IMR-90 (cell line): ENCODE data around the gene PLXNA4. TPM values are rescaled to one million over a fixed set of nuclear protein-coding genes. Genes with fewer than 3 reads are reported as not detected.

Experiments used
- ATAC-seq: fragments of 200-7000 bp; cut with Tn5 transposase; 2 replicates; pipeline ENCODE4 v1.9.1; 2020; ENCODE audit warnings: low read depth, mild to moderate bottlenecking, moderate library complexity
- BruUV-seq: library from RNA; stranded (reverse); fragments of 400-500 nt; replicated peaks from 2 replicates; lab custom pipeline; 2021; lab: Mats Ljungman, UMichigan
- CTCF ChIA-PET: fragments of 300-600 bp; formaldehyde crosslinking; extraction: SDS; loops from one replicate; lab custom pipeline; 2021; ENCODE audit warnings: antibody characterized with exemption; lab: Yijun Ruan, JAX
- POLR2A ChIA-PET: fragments of 300-600 bp; sonication (Branson Sonifier 250); formaldehyde crosslinking; loops from one replicate; lab custom pipeline; 2022; ENCODE audit warnings: antibody characterized with exemption; ENCODE audit not compliant: unreplicated experiment; lab: Charles Lee
- DNase-seq: peaks from one replicate; pipeline ENCODE4 v3.0.0; 2013
- H2AFZ ChIP-seq: replicated peaks from 2 replicates; pipeline ENCODE3; 2013; ENCODE audit warnings: low read length, mild to moderate bottlenecking; ENCODE audit not compliant: poor library complexity
- H2AK5ac ChIP-seq: 2 replicates; pipeline ENCODE4 v1.6.1; 2013; ENCODE audit warnings: low read depth, low read length, inconsistent platforms
- H2AK9ac ChIP-seq: replicated peaks from 2 replicates; pipeline ENCODE3; 2013; ENCODE audit warnings: mild to moderate bottlenecking, low read depth, low read length, moderate library complexity; ENCODE audit not compliant: poor library complexity
- H2BK120ac ChIP-seq: 2 replicates; pipeline ENCODE4 v1.6.1; 2013; ENCODE audit warnings: low read depth, low read length, inconsistent platforms
- H2BK15ac ChIP-seq: 3 replicates; pipeline ENCODE4 v1.6.1; 2013; ENCODE audit warnings: low read depth, low read length, inconsistent platforms
- H2BK20ac ChIP-seq: 2 replicates; pipeline ENCODE4 v1.6.1; 2013; ENCODE audit warnings: low read depth, mild to moderate bottlenecking, inconsistent platforms, low read length, moderate library complexity
- H2BK5ac ChIP-seq: 2 replicates; pipeline ENCODE4 v1.6.1; 2013; ENCODE audit warnings: mild to moderate bottlenecking, low read depth, low read length, inconsistent platforms; ENCODE audit not compliant: poor library complexity, severe bottlenecking
- H3K14ac ChIP-seq: replicated peaks from 2 replicates; pipeline ENCODE4 v1.6.1; 2013; ENCODE audit warnings: low read depth, low read length, inconsistent platforms
- H3K18ac ChIP-seq: 2 replicates; pipeline ENCODE4 v1.6.1; 2013; ENCODE audit warnings: low read depth, low read length, control low read depth
- H3K23ac ChIP-seq: 2 replicates; pipeline ENCODE4 v1.6.1; 2013; ENCODE audit warnings: low read depth, low read length, inconsistent platforms
- H3K27ac ChIP-seq: 2 replicates; pipeline ENCODE4 v1.5.1; 2013; ENCODE audit warnings: mild to moderate bottlenecking, control low read depth, low read length; ENCODE audit not compliant: insufficient read depth
- H3K27me3 ChIP-seq: 2 replicates; pipeline ENCODE4 v1.6.1; 2013; ENCODE audit warnings: low read length; ENCODE audit not compliant: control insufficient read depth, insufficient read depth
- H3K36me3 ChIP-seq: 2 replicates; pipeline ENCODE4 v1.6.1; 2013; ENCODE audit warnings: low read length, mixed read lengths; ENCODE audit not compliant: control insufficient read depth, insufficient read depth
- H3K4ac ChIP-seq: 2 replicates; pipeline ENCODE4 v1.6.1; 2013; ENCODE audit warnings: low read depth, low read length, inconsistent platforms
- H3K4me1 ChIP-seq: 2 replicates; pipeline ENCODE4 v1.6.1; 2013; ENCODE audit warnings: low read length, mixed read lengths; ENCODE audit not compliant: control insufficient read depth, insufficient read depth
- H3K4me2 ChIP-seq: 2 replicates; pipeline ENCODE4 v1.6.1; 2013; ENCODE audit warnings: low read depth, mild to moderate bottlenecking, control low read depth, low read length, moderate library complexity
- H3K4me3 ChIP-seq: 2 replicates; pipeline ENCODE4 v1.5.1; 2013; ENCODE audit warnings: low read depth, mild to moderate bottlenecking, control low read depth, low read length, moderate library complexity; ENCODE audit not compliant: insufficient read depth
- H3K56ac ChIP-seq: 2 replicates; pipeline ENCODE4 v1.6.1; 2013; ENCODE audit warnings: low read length, inconsistent platforms; ENCODE audit not compliant: insufficient read depth; ENCODE audit errors: extremely low read depth
- H3K79me1 ChIP-seq, 2 experiments: 2 replicates each; pipeline ENCODE4 v1.6.1; 2013; ENCODE audit warnings: low read length in 2 of 2, inconsistent platforms in 1 of 2, low read depth in 1 of 2
- H3K9ac ChIP-seq: 2 replicates; pipeline ENCODE4 v1.6.1; 2013; ENCODE audit warnings: low read depth, low read length, control low read depth
- H3K9me1 ChIP-seq: 2 replicates; pipeline ENCODE4 v1.6.1; 2013; ENCODE audit warnings: low read length, inconsistent platforms; ENCODE audit not compliant: insufficient read depth
- H3K9me3 ChIP-seq: 2 replicates; pipeline ENCODE4 v1.6.1; 2013; ENCODE audit warnings: low read length; ENCODE audit not compliant: control insufficient read depth, insufficient read depth
- H4K20me1 ChIP-seq: 2 replicates; pipeline ENCODE4 v1.6.1; 2013; ENCODE audit warnings: low read length, inconsistent platforms; ENCODE audit not compliant: insufficient read depth
- H4K5ac ChIP-seq: 2 replicates; pipeline ENCODE4 v1.6.1; 2013; ENCODE audit warnings: mild to moderate bottlenecking, low read depth, low read length, control low read depth
- H4K8ac ChIP-seq, 2 experiments: 2 replicates each; pipeline ENCODE4 v1.6.1; 2013; ENCODE audit warnings: low read depth in 2 of 2, low read length in 2 of 2, control low read depth in 1 of 2, inconsistent platforms in 1 of 2
- H4K91ac ChIP-seq: 2 replicates; pipeline ENCODE4 v1.6.1; 2013; ENCODE audit warnings: low read depth, low read length, inconsistent platforms; ENCODE audit not compliant: insufficient read depth
- BHLHE40 ChIP-seq: fragments of 150-350 bp; IDR thresholded peaks from 2 replicates; pipeline ENCODE4 v1.6.1; 2016; ENCODE audit warnings: mild to moderate bottlenecking, low read depth, low read length
- CEBPB ChIP-seq: IDR thresholded peaks from 2 replicates; pipeline ENCODE4 v1.6.1; 2012; ENCODE audit warnings: low read depth, low read length, improper control_type of control experiment
- CHD1 ChIP-seq: IDR thresholded peaks from 2 replicates; pipeline ENCODE4 v1.6.1; 2012; ENCODE audit warnings: low read depth, low read length, improper control_type of control experiment
- ELK1 ChIP-seq: fragments of 150-350 bp; IDR thresholded peaks from 2 replicates; pipeline ENCODE4 v1.6.1; 2016; ENCODE audit warnings: low read depth, mild to moderate bottlenecking, low read length, moderate library complexity, borderline replicate concordance
- FOS ChIP-seq: fragments of 150-350 bp; IDR thresholded peaks from 2 replicates; pipeline ENCODE4 v1.6.1; 2016; ENCODE audit warnings: low read depth, low read length
- MAFK ChIP-seq: IDR thresholded peaks from 2 replicates; pipeline ENCODE4 v1.6.1; 2012; ENCODE audit warnings: low read depth, low read length, improper control_type of control experiment
- MAZ ChIP-seq: IDR thresholded peaks from 2 replicates; pipeline ENCODE4 v1.6.1; 2012; ENCODE audit warnings: low read depth, mild to moderate bottlenecking, low read length, improper control_type of control experiment, moderate library complexity, borderline replicate concordance
- MXI1 ChIP-seq: IDR thresholded peaks from 2 replicates; pipeline ENCODE4 v1.6.1; 2012; ENCODE audit warnings: low read depth, mild to moderate bottlenecking, low read length, moderate library complexity, borderline replicate concordance
- NFE2L2 ChIP-seq: fragments of 150-350 bp; IDR thresholded peaks from 2 replicates; pipeline ENCODE4 v1.6.1; 2016; ENCODE audit warnings: low read depth, mild to moderate bottlenecking, low read length
- POLR2A ChIP-seq: IDR thresholded peaks from 2 replicates; pipeline ENCODE4 v1.6.1; 2012; ENCODE audit warnings: mild to moderate bottlenecking, low read depth, low read length
- RAD21 ChIP-seq: IDR thresholded peaks from 2 replicates; pipeline ENCODE4 v1.6.1; 2012; ENCODE audit warnings: low read length, improper control_type of control experiment
- RCOR1 ChIP-seq: IDR thresholded peaks from 2 replicates; pipeline ENCODE4 v1.6.1; 2012; ENCODE audit warnings: mild to moderate bottlenecking, low read length, improper control_type of control experiment; ENCODE audit not compliant: insufficient replicate concordance
- RFX5 ChIP-seq: IDR thresholded peaks from 2 replicates; pipeline ENCODE4 v1.8.0; 2012; ENCODE audit warnings: low read depth, mild to moderate bottlenecking, low read length, moderate library complexity
- SMC3 ChIP-seq: fragments of 150-350 bp; IDR thresholded peaks from 2 replicates; pipeline ENCODE4 v1.6.1; 2016; ENCODE audit warnings: low read depth, mild to moderate bottlenecking, antibody characterized with exemption, low read length, moderate library complexity
- WGBS, 2 experiments: methylation state at CpG; one replicate each; pipeline versions ENCODE4 v1.1.5 to v1.1.7; 2013; ENCODE audit warnings: missing lambda C conversion rate in 2 of 2; ENCODE audit not compliant: insufficient read length in 1 of 2; ENCODE audit errors: extremely low coverage in 2 of 2; 5-methylcytosine and 5-hydroxymethylcytosine counted together
- dilution Hi-C: fragments of 300-500 bp; cut with HindIII; formaldehyde crosslinking; loops from one replicate; pipeline ENCODE4 v1.14.3; 2018; ENCODE audit warnings: low sequenced_read_pairs; ENCODE audit not compliant: unreplicated experiment
- in situ Hi-C: fragments of 300-500 bp; cut with MboI; formaldehyde crosslinking; loops from 3 replicates; pipeline ENCODE4 v1.14.3; 2019; ENCODE audit warnings: low sequenced_read_pairs, inconsistent platforms, mixed read lengths
- intact Hi-C: fragments of 100-400 bp; cut with micrococcal nuclease; formaldehyde crosslinking; loops from 2 replicates; pipeline ENCODE4 v1.10.0; 2022
- polyA plus RNA-seq, 3 experiments: library from polyadenylated mRNA; depleted of rRNA; stranded (reverse); fragments of >200 nt; gene quantifications; 2 replicates each; pipeline ENCODE4 v1.2.3, GENCODE V29; 2012; ENCODE audit warnings: low replicate concordance in 1 of 3
- total RNA-seq: library from RNA; depleted of rRNA; stranded (reverse); fragments of >200 nt; gene quantifications from 2 replicates; pipeline ENCODE4 v1.2.3, GENCODE V29; 2012
- TF ChIP-seq, protein P1 (sequence below): fragments of 150-350 bp; IDR thresholded peaks from 2 replicates; pipeline ENCODE4 v1.6.1; 2017; ENCODE audit warnings: mild to moderate bottlenecking, antibody characterized with exemption, low read length, low read depth
- TF ChIP-seq, protein P2 (sequence below): conservative IDR thresholded peaks from 2 replicates; pipeline ENCODE4 v1.5.1; 2012; ENCODE audit warnings: mild to moderate bottlenecking, low read depth, low read length, improper control_type of control experiment

Gene PLXNA4
- total and polyA plus RNA-seq, 2 of the 4 experiments (the other 2 are of a cell fraction) = under 0.01 TPM

GRCh38 chr7:132609906-132610520 is 33.7 kb upstream of the PLXNA4 start:
- no peaks in the 10 kb centered on the region for H3K36me3 ChIP-seq
- no peak overlapping the region for H2BK15ac ChIP-seq
- H3K56ac ChIP-seq = no peak overlapping the region
- TF ChIP-seq NFE2L2 = no peak
- no peak for TF ChIP-seq BHLHE40
- TF ChIP-seq POLR2A = no peak
- no peak for TF ChIP-seq CEBPB
- TF ChIP-seq MAFK = no peak
- no peak for TF ChIP-seq MXI1
- TF ChIP-seq, protein P1, sequence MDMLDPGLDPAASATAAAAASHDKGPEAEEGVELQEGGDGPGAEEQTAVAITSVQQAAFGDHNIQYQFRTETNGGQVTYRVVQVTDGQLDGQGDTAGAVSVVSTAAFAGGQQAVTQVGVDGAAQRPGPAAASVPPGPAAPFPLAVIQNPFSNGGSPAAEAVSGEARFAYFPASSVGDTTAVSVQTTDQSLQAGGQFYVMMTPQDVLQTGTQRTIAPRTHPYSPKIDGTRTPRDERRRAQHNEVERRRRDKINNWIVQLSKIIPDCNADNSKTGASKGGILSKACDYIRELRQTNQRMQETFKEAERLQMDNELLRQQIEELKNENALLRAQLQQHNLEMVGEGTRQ = no peak
- TF ChIP-seq RCOR1 = no peak
- no peak for TF ChIP-seq ELK1
- TF ChIP-seq RFX5 = no peak
- TF ChIP-seq, protein P2, sequence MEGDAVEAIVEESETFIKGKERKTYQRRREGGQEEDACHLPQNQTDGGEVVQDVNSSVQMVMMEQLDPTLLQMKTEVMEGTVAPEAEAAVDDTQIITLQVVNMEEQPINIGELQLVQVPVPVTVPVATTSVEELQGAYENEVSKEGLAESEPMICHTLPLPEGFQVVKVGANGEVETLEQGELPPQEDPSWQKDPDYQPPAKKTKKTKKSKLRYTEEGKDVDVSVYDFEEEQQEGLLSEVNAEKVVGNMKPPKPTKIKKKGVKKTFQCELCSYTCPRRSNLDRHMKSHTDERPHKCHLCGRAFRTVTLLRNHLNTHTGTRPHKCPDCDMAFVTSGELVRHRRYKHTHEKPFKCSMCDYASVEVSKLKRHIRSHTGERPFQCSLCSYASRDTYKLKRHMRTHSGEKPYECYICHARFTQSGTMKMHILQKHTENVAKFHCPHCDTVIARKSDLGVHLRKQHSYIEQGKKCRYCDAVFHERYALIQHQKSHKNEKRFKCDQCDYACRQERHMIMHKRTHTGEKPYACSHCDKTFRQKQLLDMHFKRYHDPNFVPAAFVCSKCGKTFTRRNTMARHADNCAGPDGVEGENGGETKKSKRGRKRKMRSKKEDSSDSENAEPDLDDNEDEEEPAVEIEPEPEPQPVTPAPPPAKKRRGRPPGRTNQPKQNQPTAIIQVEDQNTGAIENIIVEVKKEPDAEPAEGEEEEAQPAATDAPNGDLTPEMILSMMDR = no peak
- no peak for TF ChIP-seq FOS
- TF ChIP-seq MAZ = no peak
- no peak for TF ChIP-seq SMC3
- TF ChIP-seq RAD21 = no peak
- no peak for TF ChIP-seq CHD1
- DNase-seq (no peak), ATAC-seq (no peak)
- 17% methylated on average over 1 of the region's 2 CpGs; no CpG with 5 or more reads in 1 of the 2 experiments for WGBS, 2 experiments
- H3K4me1 ChIP-seq = no peaks in the 10 kb centered on the region
- H4K5ac ChIP-seq = no peak overlapping the region
- no peak overlapping the region for H3K18ac ChIP-seq
- H3K9me1 ChIP-seq = no peaks in the 10 kb centered on the region
- in situ Hi-C loops (no loop called here), intact Hi-C loops (no loop called here), dilution Hi-C loops (no loop called here)
- H3K27me3 ChIP-seq = no peaks in the 10 kb centered on the region; the same call in 1 of the 2 replicates
- no peak overlapping the region for H2AFZ ChIP-seq
- no peak overlapping the region for H2AK9ac ChIP-seq
- H2BK20ac ChIP-seq = no peak overlapping the region
- H2AK5ac ChIP-seq = no peak overlapping the region
- no peak overlapping the region for H4K8ac ChIP-seq
- no peak overlapping the region for H3K23ac ChIP-seq
- no peaks in the 10 kb centered on the region for H4K20me1 ChIP-seq
- no peak overlapping the region for H3K14ac ChIP-seq
- H3K79me1 ChIP-seq = no peaks in the 10 kb centered on the region
- no peak overlapping the region for H3K4ac ChIP-seq
- no TSS peak for BruUV-seq
- no peak overlapping the region for H3K4me3 ChIP-seq
- no peak overlapping the region for H2BK5ac ChIP-seq
- no peak overlapping the region for H3K27ac ChIP-seq
- POLR2A ChIA-PET = no interaction called here
- no peak overlapping the region for H3K4me2 ChIP-seq
- no peak overlapping the region for H4K91ac ChIP-seq
- no peaks in the 10 kb centered on the region for H3K9me3 ChIP-seq
- CTCF ChIA-PET = no interaction called here
- no peak overlapping the region for H2BK120ac ChIP-seq
- no peak overlapping the region for H3K9ac ChIP-seq
